HUDEP-2 (cell line): ENCODE results near the gene TFB2M.
A peak's percentile ranks its signal among the peaks of the same experiment; 100 is the strongest.

ENCODE experiments used
- DNase-seq, 76 experiments: peaks; one replicate each; lab custom pipeline; 2025; ENCODE audit not compliant: unreplicated experiment in 76 of 76; lab: John Stamatoyannopoulos, UW

TFB2M gene

DNA sequence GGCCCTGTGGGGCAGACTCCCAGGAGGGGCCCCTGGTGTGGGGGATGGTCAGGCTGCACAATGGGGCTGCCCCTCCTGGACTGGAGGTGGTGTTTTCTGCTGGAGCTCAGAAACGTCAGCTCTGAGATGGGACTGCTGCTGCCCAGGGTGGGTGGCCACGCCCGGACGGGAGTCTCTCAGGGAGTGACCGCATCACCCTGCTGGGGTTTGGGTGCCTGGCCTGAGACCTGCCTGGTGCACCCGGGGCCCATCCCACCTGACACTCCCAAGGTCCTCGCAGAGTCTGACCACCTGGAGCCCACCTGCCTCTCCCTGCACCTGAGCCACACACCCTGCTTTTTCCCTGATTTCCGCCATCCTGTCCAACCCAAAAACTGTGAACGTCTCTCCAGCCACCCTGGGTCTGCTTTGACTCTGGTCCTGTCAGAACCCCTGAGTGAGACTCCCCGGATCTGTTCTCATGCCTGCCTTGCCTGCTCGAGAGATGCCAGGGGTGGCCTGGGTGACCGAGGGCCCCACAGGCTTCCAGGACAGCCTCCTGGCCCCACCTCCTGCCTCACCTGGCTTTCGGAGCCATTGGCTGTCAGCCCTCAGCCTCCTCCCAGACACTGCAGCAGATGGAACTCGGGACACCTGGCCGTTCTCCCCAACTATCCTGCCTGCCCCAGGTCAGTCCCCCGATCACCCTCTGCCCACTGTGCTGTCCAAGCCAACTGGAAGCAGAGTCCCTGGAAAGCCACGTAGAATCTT lies 47.4 kb downstream of the TFB2M start:
- no peak for DNase-seq

DNA sequence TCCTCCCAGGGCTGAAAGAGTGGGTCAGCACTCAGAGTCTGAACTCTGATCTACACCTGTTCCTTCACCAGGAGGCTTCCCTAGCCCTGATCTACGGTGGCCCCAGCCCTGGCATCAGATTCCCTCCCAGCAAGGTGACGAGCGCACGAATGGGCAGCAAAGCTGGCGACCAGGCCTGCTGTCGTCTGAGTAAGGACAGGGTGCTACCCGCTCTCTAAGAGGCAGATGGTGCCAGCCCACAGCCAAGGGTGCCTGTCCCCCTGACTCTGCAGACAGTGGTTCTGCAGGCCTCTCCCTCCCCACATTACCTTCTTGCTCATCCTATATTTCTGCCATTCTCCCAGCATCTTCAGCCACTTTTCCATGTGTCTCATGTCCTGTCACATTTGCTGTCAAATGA lies 48.7 kb downstream of the TFB2M start:
- no peak for DNase-seq

DNA sequence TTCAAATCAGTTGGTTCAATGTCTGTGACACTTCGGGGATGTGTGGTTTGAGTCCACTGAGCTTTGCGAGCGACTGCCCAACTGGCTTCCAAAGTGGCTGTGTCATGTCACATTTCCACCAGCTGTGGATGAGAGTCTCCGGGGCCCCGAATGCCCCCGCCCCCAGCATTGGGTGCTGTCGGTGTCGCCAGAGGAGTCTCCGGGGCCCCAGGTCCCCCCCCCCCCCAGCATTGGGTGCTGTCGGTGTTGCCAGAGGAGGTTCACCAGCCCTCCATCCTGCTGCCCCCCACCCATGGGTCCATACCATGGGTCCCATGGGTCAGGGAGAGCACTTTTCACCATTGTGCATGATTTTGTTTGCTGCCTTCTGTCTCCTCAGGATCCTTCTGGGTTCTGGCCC lies 49.9 kb downstream of the TFB2M start:
- no peak for DNase-seq

DNA sequence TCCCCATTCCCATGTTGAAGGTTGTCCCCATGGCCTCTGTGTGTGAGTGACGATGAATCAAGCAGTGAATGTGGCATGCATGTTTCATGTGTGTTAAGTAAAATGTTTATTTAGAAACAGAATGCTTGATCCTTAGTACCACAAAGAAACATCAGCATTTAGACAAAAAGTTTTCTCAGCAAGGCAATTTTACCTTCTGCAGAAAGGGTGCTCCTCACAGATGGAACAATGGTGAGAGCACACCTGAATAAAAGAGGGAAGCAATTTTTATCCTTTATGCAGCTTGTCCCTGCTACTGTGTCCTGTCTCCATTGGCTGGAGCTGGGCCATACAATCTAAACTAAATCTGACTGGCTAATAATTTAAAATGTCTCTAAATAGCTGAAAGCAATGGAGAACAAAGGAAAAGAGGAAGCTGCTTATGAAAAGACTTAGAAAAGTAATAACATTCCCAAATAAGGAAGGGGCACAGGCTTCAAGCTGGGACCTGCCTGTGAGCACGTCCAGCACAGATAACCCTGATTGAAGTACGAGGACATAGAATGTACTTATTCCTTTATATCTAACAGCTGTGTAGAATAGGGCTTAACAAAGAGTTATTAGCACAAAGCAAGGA lies 50.6 kb downstream of the TFB2M start:
- no peak for DNase-seq

DNA sequence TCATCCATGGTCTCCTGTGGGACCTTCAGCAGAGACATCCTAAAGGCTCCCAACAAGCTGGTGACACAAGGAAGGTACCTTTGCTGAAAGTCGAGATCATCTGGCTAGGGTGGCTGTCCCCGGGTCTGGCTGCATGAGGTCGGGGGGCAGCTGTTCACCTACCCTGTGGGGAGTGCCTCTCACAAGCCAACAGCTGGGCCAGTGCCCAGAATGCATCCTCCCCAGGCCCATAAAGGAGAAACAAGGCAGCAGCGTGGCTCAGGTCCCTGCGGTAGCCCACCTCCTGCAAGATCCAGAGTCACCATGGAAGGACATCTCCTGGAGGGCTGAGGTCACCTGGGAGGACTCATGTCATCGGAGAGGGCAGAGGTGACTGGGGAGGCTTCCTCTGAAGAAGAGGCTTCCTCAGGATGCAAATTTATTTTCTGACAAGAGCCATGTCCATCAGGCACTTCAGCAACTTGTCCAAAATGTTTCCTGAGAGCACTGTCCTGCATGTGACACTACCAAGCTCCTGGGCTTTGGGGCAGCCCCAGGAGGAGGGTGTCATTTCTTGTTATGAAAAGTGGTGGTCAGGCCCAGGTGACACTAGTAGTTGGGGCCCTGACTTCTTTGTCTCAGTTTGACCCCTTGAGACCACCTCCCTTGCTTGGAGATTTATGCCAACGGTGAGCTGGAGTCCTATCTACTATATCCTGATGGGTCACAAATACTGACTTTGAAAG lies 52.3 kb downstream of the TFB2M start:
- DNase-seq: no peak

DNA sequence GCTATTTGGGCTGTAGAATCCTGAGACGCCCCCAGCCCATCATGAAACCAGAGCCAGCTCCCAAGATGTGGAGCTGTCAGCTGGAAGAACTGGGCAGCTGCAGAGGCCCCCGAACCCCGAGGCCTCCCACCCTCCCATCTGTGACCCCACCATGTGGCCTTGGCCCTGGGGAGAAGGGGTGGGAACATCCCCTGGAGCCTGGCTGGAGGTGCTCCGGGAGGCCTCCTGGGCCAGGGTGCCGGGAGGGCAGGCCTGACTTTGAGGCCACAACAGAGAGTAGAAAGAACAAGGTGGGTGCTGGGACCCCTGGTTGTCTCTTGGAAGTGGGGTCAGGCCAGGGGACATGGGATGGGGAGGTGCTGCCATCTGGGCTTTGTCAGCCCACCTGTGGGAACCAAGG lies 53.0 kb downstream of the TFB2M start:
- no peak for DNase-seq

DNA sequence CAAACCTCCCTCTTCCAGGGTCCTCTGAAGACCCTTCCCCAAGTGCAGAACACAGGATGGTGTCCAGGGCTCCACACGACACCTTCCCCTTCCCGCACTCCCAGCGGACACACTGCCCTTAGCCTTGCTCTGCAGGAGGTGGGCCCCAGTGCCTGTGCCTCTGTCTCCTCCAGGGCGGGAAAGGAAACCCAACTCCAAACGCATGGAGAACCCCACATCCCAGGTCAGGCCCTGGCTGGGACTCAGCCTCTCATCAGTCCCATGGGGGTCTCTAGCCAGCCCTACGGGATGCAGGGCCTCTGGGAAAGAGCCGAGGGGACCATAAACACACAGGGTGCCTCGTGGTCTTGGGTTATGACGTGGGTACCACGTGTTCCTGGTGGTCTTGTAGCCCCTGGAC lies 53.4 kb downstream of the TFB2M start:
- DNase-seq: no peak

DNA sequence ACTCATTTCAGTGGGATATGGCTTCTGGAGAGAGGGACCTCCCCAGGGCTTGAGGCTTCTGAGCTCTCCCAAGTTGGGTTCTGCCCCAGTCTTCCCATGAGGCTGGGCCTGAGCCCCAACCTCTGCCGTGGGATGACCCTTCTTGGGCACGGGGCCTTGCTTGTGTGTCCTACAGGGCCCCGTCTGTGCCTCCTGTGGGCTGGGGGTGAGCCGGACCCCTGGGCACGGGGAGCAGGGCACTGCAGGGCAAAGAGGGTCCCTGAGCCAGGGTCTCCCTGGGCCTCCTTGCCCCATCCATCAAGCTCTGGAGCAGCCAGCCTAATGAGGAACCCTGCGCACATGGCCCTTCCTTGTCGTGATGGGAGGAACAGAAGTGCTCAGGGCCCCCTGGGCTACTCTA lies 53.8 kb downstream of the TFB2M start:
- no peak for DNase-seq

DNA sequence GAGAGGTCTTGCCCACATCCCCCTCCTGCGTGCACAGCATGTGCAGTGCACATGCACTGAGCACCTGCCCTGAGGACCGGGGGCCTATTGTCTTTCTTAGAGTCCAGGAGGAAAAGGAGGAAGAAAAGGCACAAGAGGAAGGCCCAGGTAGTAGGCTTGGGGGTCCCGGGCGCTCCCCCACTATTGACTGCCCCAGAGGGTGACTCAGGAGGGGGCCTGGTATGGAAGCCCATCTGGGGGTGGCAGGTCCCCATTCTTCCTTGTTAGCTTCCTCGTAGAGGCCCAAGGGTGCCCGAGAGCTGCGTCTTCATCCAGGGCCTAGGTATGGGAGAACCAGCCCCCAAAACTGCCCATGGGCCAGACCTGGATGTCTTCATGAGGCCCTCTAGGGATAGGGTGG lies 54.9 kb downstream of the TFB2M start:
- DNase-seq: no peak

DNA sequence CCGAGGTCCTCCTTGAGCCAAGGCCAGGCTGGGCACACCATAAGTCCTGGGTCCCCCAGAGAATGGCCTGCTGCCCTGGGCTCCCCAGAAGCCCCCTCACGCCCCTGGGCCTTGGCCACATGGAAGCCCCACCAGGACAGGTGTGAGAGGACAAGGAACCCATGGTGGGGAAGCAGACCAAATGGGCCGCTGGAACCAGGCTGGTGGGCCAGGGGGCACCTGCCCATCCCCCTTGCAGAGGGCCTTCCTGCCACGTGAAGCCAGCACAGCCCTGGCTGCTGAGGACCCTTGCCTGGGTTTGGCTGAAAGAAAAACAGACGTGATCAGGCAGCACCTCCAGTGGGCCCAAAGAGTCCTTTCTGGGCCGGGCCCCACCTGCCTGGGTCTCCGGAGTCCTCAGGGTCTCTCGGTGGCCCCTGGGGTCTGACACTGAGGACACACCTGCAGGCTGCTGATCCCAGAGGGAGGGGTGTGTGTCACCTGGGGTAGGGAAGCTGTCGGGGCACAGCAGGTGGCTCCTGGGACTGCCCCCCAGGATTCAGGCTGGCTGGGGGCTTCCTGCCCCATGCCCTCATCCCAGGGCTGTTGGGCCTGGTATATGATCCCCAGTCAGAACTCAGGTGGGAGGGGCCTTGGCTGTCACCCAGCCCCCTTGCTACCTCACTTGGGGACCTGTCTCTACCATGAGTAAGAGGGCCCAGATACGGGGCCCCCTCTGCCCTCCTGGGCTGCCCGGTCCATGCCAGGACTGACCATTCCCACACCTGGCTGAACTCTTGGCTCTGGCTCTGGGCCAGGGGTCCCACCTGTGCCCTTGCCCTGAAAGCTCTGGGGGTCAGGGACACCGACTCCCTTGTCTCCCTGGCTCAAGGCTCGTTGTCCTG lies 55.7 kb downstream of the TFB2M start:
- no peak for DNase-seq

DNA sequence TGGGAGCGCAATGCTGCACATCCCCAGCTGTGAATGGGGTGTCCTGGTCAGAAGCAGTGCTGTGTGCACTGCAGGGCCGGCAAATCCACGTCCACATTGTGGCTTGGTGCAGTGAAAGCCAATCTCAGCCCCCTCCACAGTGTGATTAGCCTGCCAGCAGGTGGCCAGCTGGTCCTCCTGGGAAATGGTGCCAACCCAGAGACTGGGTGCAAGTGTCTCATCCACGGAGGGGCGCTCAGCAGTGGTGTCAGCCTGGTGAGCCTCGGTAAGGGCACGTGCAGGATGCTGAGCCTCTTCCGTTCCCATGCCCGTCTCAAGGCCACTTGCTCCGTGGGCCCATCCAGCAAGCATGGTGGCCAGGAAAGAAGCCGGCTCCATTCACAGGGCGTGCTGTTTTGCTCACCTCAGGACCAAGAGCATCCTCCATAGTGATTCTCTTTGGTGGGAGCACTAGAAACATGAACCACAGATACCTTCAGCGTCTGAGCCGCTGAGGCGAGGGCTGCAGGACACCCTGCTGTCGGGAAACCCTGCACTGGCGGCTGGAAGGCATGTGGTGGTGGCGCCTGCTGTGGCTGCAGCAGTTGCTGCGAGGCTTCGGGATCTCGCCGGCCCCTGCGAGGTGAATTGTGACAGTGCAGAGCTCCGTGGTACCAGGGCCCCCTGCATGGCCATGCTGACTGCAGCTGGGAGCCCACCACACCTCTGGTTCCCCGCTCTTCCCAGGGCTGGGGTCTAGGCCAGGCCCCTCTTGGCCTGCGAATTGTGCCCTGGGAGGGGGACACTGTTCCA lies 57.0 kb downstream of the TFB2M start:
- peak in 1 of 76 experiments; percentile 1 for DNase-seq

DNA sequence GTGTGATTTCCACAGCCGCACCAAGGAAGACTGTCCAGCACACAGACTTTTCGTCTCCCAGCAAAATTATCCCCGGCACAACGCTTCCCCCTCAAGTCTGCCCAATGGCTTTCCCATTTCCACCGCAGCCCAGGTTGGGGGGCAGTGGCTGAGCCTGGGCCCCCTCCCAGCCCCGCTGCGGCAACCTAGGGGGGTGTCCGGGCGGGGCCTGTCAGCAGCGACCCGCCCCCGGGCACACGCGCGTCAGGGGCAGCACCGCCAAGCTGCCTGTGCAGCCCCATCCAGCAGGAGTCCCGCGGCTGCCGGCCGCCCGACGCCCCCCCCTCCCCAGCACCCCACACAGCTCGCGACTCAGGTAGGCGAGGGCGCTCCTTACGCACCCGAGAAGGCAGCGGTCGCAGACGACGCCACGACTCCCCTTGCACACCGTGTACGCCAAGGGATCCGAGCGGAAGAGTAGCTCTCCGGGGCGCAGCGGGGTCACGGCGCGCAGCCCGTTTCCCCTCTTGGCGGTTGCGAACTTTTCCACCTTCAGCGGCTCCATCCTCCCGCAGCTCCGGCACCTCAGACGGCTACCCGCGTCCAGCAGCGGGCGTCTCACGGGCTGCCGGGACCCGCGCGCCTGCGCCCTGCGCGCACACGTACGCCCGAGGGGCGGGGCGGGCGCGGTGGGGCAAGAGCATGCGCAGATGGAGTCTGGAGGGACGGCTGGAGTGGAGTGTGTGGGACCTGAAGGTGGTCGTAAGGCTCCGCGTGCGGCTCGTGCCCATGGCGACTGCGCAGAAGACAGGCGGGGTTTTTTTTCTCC lies 59.2 kb downstream of the TFB2M start, which contains the start of gene SMYD3:
TSS of gene SMYD3 (minus strand) at position 606 of the 808 bp plus-strand sequence.
- DNase-seq: peak in 69 of 76 experiments; percentile 7 to 79 (median 61)

DNA sequence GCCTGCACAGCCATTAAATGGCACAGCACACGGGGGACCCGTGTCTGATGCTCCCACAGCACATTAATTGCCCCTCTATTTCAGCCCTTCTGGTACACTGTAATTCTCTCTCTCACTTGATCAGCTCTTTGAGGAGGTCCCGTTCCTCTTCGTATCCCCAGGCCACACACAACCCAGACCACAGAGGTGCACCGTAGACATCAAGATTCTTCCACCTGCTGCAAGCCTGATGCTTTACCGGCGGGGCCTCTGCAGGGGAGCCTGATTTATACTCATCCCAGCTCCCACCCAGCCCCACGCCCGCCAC lies 59.7 kb downstream of the TFB2M start:
- peak in 1 of 76 experiments; percentile 11 for DNase-seq

DNA sequence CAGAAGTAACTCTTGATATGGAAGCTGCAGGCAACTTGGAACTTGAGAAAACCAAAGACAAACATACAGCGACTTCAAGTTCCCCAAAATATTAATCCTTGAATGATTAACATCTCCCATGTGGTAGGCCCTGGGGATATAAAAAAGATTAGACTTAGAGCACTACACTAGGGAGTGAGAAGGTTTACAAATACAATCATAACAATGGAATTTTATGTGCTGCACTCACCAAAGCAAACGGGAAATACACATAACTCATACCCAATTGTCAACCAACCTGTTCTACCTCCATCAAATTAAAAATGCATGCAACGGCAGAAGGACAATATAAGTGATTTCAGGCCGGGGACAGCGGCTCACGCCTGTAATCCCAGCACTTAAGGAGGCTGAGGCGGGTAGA lies 62.7 kb downstream of the TFB2M start:
- DNase-seq: no peak

DNA sequence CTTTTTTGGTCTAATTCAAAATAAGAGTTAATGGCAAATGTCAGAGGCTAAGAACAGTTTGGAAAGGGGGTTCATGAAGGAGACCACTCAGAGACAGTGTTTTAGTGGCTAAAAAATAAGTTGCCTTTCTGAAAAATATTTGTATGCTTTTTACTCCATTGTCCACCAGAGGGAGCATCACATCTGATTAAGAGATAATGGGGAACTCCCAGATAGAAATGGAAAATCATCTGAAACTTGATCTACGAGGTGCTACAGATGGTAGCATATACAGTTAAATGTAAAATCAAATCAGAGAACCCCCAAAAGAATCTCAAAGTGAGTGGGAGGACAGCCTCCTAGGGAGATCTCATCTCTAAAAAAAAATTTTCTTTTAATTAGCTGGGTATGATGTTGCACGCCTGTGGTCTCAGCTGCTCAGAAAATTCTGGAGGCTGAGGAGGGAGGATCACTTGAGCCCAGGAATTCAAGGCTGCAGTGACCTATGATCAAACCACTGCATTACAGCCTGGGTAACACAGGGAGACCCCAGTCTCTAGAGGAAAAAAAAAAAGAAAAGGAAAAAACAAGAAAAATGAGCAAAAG lies 68.6 kb downstream of the TFB2M start:
- peak in 33 of 76 experiments; percentile 8 to 72 (median 45) for DNase-seq

DNA sequence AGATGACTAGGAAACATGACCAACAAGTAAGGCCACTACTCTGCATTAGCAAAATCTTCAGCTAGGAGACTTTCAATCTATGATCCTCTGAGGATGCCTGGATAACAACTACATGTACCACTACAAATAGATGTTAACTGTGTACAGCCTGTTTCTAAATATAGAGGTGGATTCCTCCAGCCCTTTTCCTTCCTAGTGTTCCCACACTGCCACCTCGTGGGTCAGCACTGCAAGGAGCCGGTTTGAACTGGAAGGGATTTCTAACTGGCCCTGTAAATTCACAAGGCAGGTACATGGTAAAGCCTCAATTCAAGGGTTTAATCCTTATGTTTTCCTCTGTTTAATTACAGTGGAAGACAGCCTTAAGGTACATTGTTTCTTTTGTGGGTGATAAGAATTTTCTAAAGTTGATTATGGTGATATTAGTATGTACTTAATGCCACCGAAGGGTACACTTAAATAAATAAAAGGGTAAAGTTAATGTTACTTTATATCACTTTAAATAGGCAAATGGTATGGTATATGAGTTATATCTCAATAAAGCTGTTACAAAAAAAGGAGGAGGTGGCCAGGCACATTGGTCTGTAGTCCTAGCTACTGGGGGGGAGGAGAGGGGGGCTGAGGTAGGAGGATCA lies 73.3 kb downstream of the TFB2M start:
- DNase-seq: peak in 60 of 76 experiments; percentile 2 to 72 (median 40)

DNA sequence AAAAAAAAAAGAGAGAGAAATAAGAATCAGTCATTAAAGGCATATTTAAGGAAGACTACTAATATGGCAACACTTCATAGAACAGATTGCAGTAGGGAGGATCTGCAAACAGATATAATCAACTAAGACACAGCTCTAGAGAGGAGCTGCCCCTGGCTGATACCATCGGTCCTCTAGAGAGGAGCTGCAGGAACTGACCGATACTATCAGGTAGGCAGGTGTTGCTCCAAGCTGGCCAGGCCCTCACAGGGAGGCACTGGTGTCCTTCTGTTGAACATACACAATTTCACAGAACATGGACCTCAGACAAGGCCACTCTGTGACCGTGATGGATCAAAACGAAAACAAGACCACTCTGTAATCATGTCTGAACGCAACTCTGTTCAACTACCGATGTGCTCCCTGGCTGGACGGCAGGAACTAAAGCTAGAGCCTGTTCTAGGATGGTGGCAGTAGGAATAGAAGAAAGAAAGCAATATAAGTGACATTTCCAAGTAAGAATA lies 74.5 kb downstream of the TFB2M start:
- DNase-seq: no peak
